ENCODE measurements around the gene ATRAID.

ATRAID gene

GRCh38 chr2:27216416-27217137 is 4.7 kb downstream of the ATRAID start:
- H3K4me1 Mint-ChIP-seq, result peaks cover 48% of the 10 kb centered on the region
- peak overlapping the region; percentile 19 for H3K27ac Mint-ChIP-seq
- H3K27me3 Mint-ChIP-seq (ENCODE audit: low read depth, poor library complexity), result peaks cover 3% of the 10 kb centered on the region
- H3K4me3 Mint-ChIP-seq, result peak overlapping the region; percentile 88
- DNase-seq, result no peak
- peaks cover 32% of the 10 kb centered on the region for H3K36me3 Mint-ChIP-seq (ENCODE audit: low read depth)
- no peak for TF ChIP-seq CTCF (IDR thresholded peaks at IDR 0.05)
- no peaks in the 10 kb centered on the region for H3K9me3 Mint-ChIP-seq

- Mint-ChIP-seq H3K4me1 (peaks cover 48% of the 10 kb centered on the region), H3K36me3 (ENCODE audit: low read depth) (peaks cover 41% of the 10 kb centered on the region), H3K9me3 (no peaks in the 10 kb centered on the region), H3K27me3 (ENCODE audit: low read depth, poor library complexity) (peaks cover 3% of the 10 kb centered on the region), H3K4me3 (peak within 1 kb of the TSS; percentile 88), H3K27ac (peak within 1 kb of the TSS; percentile 96)
- no peak for TF ChIP-seq CTCF (IDR thresholded peaks at IDR 0.05)
- DNase-seq, result peak; percentile 92
These were observed 5.6 kb downstream of the ATRAID start, which contains the start of gene CAD for GRCh38 chr2:27217173-27218121. TSS of gene CAD (plus strand) at chr2:27217369. CDS start at chr2:27217552, 183 bp downstream.

GRCh38 chr2:27218614-27219013 is 6.8 kb downstream of the ATRAID start:
- Mint-ChIP-seq H3K36me3 (ENCODE audit: low read depth) (peaks cover 52% of the 10 kb centered on the region), H3K4me3 (peak overlapping the region; percentile 88), H3K4me1 (peaks cover 38% of the 10 kb centered on the region), H3K27ac (no peak overlapping the region), H3K27me3 (ENCODE audit: low read depth, poor library complexity) (peaks cover 5% of the 10 kb centered on the region), H3K9me3 (no peaks in the 10 kb centered on the region)
- TF ChIP-seq CTCF (IDR thresholded peaks at IDR 0.05), result no peak
- no peak for DNase-seq

GRCh38 chr2:27219091-27219490 is 7.2 kb downstream of the ATRAID start:
- H3K27ac Mint-ChIP-seq, result no peak overlapping the region
- H3K4me3 Mint-ChIP-seq, result peak overlapping the region; percentile 88
- DNase-seq, result no peak
- H3K36me3 Mint-ChIP-seq (ENCODE audit: low read depth), result peaks cover 55% of the 10 kb centered on the region
- no peaks in the 10 kb centered on the region for H3K9me3 Mint-ChIP-seq
- peaks cover 34% of the 10 kb centered on the region for H3K4me1 Mint-ChIP-seq
- no peak for TF ChIP-seq CTCF (IDR thresholded peaks at IDR 0.05)
- peaks cover 4% of the 10 kb centered on the region for H3K27me3 Mint-ChIP-seq (ENCODE audit: low read depth, poor library complexity)

- Mint-ChIP-seq H3K36me3 (ENCODE audit: low read depth) (peaks cover 65% of the 10 kb centered on the region), H3K9me3 (no peaks in the 10 kb centered on the region), H3K4me1 (peaks cover 32% of the 10 kb centered on the region), H3K27ac (no peak overlapping the region), H3K27me3 (ENCODE audit: low read depth, poor library complexity) (peaks cover 4% of the 10 kb centered on the region), H3K4me3 (no peak overlapping the region)
- DNase-seq, result no peak
- no peak for TF ChIP-seq CTCF (IDR thresholded peaks at IDR 0.05)
These were observed 8.2 kb downstream of the ATRAID start for GRCh38 chr2:27220091-27220490.

All from nephron progenitor cell (in vitro differentiated cells).